SHP77 (cell line): ENCODE data around the gene SMIM22.
"Not testable (repeated sequence)": the region's sequence is repeated elsewhere in the genome, so short reads cannot be mapped to it uniquely, and the experiment has no call there.

ENCODE experiments used
- DNase-seq, 2 experiments: peaks; one replicate each; lab custom pipeline; 2025; lab: John Stamatoyannopoulos, UW

SMIM22 gene

DNA sequence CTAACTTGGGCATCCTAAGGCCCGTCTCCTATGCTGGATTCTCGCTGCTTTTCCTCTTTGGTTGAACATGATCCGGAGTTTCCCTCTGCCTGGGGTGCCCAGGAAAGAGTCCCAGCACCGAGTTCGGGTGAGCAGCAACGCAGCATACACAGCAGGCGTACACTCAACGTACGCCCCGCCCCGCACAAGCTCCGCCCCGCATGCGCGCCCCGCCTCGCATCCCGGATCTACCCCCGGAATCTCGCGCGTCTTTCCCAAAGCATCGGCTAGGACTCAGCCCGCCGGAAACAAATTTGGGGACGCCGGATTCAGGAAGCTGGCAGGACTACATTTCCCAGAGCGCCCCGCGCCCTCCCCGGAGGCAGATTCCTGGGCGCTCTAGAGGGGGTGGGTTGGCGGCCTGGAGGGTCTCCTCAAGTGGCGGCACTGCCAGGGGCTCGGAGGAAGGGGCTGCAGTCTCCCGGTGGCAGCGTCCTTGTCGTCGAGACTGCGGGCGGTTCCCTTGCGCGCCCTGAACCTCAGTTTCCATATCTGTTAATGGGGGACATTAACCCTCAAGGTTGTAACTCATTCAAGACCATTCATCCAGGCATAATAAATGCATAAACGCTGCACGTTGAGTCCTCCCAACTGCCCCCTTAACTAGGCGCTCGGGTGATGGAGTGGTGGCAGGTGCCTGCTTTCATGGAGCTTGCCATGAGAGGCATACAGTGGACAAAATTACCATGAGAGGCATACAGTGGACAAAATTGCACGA, 26.4 kb upstream of the SMIM22 start:
- peak; percentile 97 for DNase-seq

DNA sequence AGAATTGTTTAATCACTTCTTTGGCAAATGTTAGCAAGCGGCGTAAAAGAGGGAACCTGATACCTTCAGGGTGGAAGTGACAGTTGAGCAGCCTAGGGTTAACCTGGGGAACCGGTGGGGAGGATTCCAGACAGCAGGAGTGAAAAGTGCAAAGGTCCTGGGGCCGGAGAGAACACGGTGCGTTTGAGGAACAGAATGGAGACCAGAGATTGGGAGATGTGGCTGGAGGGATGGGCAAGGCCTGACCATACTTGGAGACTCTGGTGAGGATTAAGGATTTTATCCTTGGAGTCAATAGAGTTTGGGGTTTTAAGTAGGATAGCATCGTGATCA, 25.9 kb upstream of the SMIM22 start:
- DNase-seq: no peak

DNA sequence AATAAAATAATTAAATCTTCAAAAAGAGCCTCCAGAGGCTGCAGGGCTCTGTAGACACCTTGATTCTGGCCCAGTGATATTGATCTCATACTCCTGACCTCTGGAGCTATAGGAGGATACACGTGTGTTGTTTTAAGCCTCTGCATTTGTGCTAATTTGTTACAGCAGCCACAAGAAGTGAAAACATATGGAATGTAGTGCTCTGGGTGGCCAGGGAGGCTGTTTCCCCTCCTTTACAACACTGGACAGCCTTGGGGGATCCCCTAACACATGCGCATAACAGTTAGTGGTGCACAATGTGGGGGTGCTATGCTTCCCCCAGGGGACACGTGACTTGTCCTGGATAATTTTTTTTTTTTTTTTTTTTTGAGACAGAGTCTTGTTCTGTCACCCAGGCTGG, 23.5 kb upstream of the SMIM22 start:
- no peak for DNase-seq

- no peak for DNase-seq
Measured at GRCh38 chr16:4772351-4772750, 22.8 kb upstream of the SMIM22 start.

GRCh38 chr16:4775005-4775404, 20.2 kb upstream of the SMIM22 start:
- no peak for DNase-seq

GRCh38 chr16:4776141-4776705, 18.9 kb upstream of the SMIM22 start:
- no peak for DNase-seq

GRCh38 chr16:4777339-4778049, 17.7 kb upstream of the SMIM22 start:
- DNase-seq: no peak

DNA sequence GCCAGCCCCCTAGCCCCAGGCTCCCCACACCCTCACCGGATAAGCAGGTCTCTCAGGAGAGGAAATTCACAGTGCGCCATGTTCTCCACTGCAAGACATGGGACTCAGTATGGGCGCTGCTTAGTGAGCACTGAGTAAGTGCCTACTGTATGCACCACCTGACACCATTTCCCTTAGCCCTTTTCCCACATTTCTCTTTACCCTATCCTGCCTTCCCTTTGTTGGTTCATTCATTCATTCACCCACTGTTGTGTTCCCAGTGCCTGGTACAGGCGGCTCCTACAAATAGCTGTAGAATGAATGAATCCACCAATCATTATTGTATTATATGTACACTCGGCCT, 17.1 kb upstream of the SMIM22 start:
- DNase-seq: no peak

GRCh38 chr16:4780235-4780634, 14.9 kb upstream of the SMIM22 start:
- no peak for DNase-seq

- no peak for DNase-seq
Measured at GRCh38 chr16:4783251-4783950, 11.8 kb upstream of the SMIM22 start.

DNA sequence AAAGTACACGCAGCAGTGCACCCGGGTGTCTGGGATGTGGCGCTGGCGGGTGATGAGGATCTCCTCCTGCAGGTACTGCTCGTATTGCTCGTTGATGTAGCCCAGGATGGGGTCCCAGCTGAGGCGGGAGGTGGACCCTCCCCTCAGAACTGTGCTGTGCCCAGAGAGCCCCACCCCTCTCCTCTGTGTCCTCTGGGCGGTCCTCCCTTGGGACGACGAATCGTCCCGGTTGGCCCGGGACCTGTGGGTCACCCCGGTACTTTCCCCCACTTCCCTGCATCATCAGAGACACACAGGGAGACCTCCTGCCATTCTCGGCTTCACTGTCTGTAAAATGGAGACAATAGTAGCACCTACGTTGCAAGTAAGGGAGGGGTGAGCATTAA, 11.2 kb upstream of the SMIM22 start:
- DNase-seq: no peak

DNA sequence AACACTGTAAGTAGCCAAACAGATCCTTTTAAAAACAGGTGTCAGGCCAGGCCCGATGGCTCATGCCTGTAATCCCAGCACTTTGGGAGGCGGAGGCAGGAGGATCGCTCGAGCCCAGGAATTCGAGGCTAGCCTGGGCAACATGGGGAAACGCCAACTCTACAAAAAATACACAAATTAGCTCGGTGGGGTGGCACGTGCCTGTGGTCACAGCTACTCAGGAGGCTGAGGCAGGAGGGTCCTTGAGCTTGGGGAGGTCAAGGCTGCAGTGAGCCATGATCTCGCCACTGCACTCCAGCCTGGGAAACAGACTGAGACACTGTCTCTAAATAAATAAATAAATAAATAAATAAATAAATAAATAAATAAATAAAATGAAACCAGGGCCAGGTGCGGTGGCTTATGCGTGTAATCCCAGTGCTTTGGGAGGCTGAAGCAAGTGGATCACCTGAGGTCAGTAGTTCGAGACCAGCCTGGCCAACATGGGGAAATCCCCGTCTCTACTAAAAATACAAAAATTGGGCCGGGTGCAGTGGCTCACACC, 10.7 kb upstream of the SMIM22 start:
- not testable (repeated sequence) for DNase-seq

DNA sequence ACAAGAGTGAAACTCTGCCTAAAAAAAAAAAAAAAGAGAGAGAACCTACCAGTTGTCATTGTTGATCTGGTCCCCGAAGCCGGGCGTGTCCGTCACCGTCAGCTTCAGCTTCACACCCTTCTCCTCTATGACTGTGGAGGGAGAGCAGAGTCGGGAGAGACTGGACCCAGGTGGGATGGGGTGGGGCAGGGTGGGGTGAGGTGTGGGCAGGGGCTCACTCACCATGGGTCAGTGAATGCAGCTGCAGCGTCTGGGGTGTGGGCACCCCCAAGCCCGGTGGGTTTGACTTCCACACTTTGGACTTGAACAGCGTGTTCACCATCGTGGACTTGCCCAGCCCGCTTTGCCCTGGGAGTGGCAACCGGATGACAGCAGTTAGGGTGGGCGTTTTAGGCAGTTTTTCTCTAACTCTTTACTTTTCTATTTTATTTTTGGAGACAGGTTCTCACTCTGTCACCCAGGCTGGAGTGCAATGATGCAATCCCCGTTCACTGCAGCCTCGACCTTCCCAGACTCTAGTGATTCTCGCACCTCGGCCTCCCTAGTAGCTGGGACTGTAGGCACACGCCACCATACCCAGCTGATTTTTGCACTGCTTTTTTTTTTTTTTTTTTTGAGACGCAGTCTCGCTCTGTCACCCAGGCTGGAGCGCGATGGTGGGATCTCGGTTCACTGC, 9.3 kb upstream of the SMIM22 start:
- no peak for DNase-seq

DNA sequence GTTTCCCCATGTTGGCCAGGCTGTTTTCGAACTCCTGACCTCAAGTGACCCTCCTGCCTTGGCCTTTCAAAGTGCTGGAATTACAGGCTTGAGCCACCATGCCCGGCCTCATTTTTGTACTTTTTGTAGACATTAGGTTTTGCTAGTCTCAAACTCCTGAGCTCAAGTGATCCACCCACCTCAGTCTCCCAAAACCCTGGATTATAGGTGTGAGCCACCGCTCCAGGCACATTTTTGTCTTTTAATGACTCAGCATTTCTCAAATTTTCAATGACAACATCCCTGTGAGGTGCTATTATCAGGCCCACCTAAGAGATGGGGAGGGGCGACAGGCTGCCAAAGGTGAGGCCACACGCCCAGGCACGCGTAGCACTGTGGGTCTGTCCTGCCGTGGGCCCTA, 8.1 kb upstream of the SMIM22 start:
- DNase-seq: no peak

- DNase-seq: peak; percentile 24 to 37
Measured at GRCh38 chr16:4787627-4788482, 7.3 kb upstream of the SMIM22 start, which contains the start of gene SEPTIN12. Gene SEPTIN12, minus strand, starts transcription at chr16:4788345. Its CDS starts 700 bp downstream, at chr16:4787645.

DNA sequence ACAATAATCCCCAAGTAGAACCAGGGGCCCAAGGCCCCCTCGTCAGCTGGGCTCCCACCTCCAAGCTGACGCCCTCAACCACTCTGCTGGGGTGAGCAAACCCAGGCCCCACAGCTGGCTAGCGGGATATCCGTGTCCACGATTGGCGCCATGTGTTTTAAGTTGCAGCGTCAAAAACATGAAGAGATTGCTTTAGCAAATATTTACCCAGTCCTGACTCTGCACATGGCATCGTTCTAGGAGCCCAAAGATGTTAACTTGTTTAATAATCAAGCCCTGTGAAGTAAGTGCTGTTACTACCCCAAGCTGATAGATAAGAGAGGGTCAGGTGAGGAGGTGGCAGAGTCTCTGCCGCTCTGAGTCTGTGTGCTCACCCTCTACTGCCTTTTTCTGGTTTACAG, 6.7 kb upstream of the SMIM22 start:
- DNase-seq: no peak

DNA sequence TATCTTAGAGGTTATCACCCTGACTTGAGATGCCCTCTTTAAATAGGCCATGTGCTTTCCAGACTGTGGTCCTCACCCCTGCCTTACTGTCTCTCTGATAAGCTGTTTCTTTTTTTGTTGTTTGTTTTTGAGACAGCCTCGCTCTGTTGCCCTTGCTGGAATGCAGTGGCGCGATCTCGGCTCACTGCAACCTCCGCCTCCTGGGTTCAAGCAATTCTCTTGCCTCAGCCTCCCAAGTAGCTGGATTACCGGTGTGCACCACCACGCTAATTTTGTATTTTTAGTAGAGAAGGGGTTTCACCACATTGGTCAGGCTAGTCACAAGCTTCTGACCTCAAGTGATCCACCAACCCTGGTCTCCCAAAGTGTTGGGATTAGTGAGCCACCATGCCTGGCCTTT, 6.3 kb upstream of the SMIM22 start:
- no peak for DNase-seq

DNA sequence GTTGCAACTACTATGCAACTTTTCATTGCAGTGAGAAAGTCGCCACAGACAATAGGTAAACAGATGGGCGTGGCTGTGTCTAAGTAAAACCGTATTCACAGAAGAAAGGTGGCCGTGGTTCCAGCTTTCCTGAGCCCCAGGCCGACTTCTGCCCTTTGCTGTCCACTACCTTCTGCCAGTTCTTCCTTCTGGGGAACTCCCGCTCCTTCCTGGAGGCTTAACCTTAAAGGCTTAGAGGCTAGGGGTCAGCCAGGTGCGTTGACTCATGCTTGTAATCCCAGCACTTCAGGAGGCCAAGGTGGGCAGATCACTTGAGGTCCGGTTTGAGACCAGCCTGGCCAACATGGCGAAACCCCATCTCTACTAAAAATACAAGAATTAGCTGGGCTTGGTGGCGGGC, 4.9 kb upstream of the SMIM22 start:
- DNase-seq: no peak

GRCh38 chr16:4790871-4791270, 4.3 kb upstream of the SMIM22 start:
- DNase-seq: no peak

GRCh38 chr16:4792951-4793513, 2.1 kb upstream of the SMIM22 start:
- DNase-seq: no peak
